Activated T-cell treated with anti-CD3 and anti-CD28 coated beads for 48 hours (primary cell): ENCODE measurements around the gene AK6.

ENCODE experiments used
- DNase-seq: peaks from one replicate; pipeline ENCODE4 v3.0.0-alpha.2; 2020; ENCODE audit warnings: low read depth

Gene AK6

DNA sequence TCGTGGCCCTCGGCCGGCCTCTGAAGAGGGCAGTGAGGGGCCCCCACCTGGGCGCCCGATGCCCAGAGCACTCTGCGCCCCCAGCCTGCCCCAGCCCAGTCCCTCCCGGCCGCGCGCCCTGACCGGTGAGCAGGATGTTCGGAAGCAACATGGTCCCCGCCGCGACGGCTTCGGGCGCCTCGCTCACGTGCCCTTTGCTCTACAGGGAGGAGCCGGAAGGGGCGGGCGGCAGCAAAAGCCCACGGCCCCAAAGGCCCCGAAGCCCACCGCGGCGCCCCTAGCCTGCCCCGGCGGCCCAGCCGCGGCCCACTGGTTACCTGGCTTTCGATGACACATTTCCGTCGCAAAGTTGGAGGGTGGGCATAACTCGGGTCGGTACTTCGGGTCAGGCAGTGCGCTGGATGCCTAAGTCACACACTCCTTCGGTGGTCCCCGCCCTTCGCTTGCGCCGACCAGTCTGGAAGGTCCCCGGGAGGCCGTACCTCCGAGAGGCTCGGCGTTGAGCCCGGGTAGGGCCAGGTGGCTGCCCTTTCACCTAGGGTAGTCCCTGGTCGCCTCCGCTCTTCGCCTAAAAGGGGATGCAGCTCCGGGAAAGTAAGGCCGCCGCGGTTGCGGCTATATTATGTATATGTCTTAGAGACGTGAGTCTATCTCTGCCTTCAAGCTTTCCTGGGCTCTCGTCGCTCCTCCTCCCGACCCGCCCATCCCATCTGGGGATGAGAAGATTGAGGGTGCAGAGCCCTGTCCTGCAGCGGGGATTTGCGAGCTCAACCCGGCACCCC, at the start of gene AK6, which contains the start of the genes RAD17 and TAF9:
Gene AK6, minus strand, starts transcription at position 181 of the 782 bp plus-strand sequence. Its CDS starts 30 bp downstream, at position 151.
Gene RAD17, plus strand, starts transcription at position 479 of the 782 bp plus-strand sequence. CDS start 2,391 bp downstream, outside the sequence.
Gene TAF9, minus strand, starts transcription at position 181 of the 782 bp plus-strand sequence. CDS start 3,783 bp downstream, outside the sequence.
- DNase-seq: peak; percentile 88

DNA sequence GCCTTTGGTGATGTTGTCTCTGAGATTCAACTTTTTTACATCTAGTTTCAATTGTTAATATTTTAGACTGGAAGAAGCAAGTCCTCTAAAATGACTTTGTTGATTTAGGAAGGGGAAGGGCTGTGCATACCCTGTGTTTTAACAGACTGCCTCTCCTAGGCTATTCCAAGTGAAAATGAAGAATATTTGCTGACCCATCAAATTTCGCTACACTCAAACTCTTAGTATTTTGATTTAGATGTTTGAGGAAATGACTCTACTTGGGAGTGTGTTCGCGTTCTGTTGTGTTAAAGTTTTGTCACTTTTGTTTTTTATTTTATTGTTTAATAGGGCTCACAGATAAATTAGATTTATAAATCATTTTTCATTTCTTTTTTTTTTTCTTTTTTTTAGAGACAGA, 49.2 kb upstream of the AK6 start:
- DNase-seq: no peak

DNA sequence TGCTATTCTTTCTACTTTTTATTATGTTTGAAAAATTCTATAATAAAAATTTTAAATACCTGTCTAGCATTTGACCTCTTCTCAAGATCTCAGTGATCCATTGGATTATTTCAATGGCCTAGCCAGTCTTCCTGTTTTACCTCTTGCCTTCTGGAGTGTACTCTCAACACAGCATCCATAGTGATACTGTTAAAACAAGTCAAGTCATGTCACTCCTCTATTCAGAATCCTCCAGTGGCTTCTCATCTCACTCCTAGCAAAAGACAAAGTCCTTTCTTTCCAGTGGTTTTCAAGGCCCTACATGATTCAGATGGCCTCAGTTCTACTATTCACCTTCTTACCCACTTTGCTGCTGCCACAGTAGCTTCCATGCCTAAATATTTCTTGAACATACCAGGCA, 47.4 kb upstream of the AK6 start:
- DNase-seq: no peak

GRCh38 chr5:69416180-69416579, 46.9 kb upstream of the AK6 start:
- no peak for DNase-seq

- no peak for DNase-seq
Observed at GRCh38 chr5:69415584-69415958, 46.3 kb upstream of the AK6 start.

- peak; percentile 45 for DNase-seq
Observed at GRCh38 chr5:69414885-69415583, 45.7 kb upstream of the AK6 start, which contains the start of gene MARVELD2. TSS of gene MARVELD2 (plus strand) at chr5:69415116. CDS start at chr5:69419386, 4,270 bp downstream.

DNA sequence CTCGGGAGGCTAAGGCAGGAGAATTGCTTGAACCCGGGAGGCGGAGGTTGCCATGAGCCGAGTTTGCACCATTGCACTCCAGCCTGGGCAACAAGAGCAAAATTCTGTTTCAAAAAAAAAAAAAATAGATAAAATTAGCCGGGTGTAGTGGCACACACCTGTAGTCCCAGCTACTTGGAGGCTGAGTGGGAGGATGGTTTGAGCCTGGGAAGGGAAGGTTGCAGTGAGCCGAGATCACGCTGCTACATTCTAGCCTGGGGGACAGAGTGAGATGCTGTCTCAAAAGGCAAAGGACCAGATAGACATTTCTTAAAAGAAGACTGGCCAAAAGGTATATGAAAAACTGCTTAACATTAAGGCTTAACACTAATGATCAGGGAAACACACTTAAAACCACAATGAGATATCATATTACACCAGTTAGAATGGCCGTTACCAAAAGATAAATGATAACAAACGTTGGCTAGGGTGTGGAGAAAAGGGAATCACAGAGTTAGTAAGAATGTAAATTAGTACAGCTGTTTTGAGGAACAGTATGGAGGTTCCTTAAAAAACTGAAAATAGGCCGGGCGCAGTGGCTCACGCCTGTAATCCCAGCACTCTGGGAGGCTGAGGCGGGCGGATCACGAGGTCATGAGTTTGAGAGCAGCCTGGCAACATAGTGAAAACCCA, 35.5 kb upstream of the AK6 start:
- no peak for DNase-seq

GRCh38 chr5:69378376-69378775, 9.1 kb upstream of the AK6 start:
- DNase-seq: no peak

GRCh38 chr5:69374911-69375446, 5.7 kb upstream of the AK6 start:
- DNase-seq: no peak

- no peak for DNase-seq
Observed at GRCh38 chr5:69372394-69372793, 3.1 kb upstream of the AK6 start.

DNA sequence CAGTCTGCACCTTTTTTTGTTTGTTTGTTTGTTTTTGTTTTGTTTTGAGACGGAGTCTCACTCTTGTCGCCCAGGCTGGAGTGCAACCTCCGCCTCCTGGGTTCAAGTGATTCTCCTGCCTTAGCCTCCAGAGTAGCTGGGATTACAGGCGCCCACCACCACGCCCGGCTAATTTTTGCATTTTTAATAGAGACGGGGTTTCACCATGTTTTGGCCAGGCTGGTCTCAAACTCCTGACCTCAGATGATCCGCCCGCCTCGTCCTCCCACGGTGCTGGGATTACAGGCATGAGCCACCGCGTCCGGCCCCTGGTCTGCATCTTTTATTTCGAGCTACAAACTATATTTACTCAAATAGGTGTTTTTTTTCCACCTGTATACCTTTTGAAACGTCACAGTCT, 1.0 kb upstream of the AK6 start:
- peak; percentile 5 for DNase-seq

DNA sequence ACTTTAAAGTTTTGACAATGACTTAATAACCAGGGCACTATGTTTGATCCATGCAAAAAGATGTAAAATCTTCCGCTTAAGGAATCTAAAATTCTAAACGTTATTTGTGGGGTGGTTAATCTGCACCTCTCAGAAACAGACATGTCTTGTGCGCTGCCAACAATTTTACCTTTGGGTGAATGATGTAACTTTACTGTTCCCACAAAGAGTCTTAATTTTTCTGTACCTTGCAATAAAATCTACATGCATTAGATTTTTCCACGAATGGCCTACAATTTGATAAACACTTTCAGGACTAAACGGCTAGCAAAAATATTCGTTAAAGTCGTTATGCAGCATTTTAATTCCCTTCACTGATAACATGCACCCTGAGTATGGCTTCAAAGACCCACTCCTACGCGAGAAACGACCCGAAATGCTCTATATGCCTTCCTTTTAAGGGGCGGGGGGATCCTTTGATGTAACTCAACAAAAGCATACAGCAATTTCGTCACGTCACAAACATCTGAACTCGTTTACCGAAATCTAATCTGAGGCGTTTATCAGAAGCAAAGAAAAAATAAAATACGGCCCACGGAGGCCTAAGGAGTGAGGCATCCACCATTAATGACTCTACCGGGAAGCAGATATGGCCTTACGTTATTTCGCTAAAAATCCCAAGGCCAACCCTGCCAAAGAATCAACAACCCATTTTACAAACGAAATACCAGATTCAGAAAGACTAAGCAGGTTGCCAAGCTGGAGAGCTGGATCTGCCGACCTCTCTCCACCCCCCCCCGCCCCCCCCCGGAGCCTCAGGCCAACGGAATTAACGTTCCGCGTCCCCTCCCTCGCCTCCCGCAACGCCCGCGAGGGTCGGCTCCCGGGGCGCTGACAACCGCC, 621 bp downstream of the AK6 start:
- DNase-seq: peak; percentile 2

DNA sequence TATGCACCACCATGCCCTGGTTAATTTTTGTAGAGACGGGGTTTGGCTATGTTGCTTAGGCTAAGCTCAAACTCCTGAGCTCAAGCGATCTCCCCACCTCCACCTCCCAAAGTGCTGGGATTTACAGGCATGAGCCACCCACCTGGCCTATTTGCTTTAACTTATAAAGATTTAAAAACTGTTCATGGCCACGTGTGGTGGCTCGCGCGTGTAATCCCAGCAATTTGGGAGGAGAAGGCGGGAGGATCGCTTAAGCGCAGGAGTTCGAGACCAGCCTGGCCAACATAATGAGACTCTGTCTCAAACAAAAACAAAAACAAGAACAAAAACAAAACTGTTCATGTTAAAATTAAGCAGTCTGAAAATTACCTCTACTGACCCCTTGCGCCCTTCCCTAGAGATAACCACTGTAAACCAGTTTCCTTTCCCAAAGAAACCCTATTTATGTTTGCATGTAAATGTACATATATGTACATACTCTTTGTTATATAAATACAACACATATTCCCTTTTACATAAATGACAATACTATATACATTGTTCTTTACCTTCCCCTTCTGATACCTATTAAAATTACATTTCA, 1.5 kb downstream of the AK6 start:
- DNase-seq: no peak

DNA sequence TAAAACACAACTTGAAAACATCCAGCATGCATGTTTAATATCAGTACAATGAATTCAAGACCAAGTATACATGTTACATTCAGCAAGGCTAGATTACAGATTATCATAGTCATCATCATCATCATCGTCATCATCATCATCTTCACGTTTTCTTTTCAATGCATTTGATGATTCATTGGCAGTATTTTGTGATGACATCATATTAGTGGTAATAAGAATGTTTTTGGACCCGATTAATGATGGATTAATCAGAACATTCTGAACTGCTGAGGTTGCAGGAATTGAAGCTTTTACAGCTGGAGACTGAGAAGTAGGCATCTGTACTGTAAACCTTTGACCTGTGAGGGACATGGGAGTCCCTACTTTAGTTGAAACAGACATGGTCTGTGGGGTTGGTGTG, 4.5 kb downstream of the AK6 start:
- no peak for DNase-seq

- DNase-seq: no peak
Observed at GRCh38 chr5:69364414-69364813, 4.9 kb downstream of the AK6 start.

DNA sequence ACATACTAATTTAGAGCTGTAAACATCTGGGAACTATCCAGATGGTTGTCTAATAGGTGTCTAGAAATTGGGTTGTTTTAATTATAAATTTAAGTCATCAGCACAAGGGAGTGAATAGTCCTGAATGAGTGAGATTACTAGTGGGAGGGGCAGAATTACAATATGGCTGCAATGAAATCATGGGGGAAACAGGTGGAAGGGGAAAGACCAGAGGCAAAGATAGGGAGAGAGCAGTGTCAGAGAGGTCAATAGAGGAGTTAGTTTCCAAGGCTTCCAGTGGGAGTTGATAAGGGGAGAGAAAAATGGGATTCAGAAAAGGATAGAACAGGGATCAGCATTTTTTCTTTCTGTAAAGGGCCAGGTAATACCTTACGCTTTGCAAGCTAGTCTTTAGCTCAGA, 8.9 kb downstream of the AK6 start:
- no peak for DNase-seq

DNA sequence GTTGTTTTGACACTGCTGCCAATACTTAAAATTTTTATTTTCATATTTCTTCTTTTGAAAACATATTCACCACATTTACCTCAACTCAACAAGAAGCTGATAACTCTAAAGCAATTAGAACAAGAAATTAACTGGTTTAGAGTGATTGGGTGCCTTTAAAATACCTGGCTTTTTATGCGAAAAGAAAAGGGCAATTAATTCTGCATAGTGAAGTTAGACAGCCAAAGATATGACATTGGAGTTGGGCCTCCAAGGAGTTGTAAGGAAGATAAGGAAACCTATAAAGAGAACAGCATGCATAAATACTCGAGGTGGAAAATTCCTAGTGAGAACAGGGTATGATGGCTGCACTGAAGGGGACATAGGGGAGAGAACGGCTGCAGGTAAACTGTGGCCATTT, 9.6 kb downstream of the AK6 start:
- DNase-seq: no peak

DNA sequence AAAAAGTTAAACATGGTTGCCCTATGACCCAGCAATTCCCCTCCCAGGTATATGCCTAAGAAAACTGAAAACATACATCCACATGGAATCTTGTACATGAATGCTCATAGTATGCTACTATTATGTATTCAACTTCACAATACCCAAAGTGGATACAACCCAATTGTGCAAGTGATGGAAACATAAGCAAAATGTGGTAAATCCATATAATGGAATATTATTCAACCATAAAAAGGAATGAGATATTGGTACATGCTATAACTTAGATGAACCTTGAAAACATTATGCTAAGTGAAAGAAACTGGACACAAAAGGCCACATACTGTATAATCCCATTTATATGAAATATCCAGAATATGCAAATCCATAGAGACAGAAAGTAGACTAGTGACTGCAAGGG, 18.7 kb downstream of the AK6 start:
- no peak for DNase-seq

GRCh38 chr5:69343083-69343482, 26.2 kb downstream of the AK6 start:
- DNase-seq: no peak

- DNase-seq: no peak
Observed at GRCh38 chr5:69341520-69342161, 27.7 kb downstream of the AK6 start.
